Esophagus muscularis mucosa (tissue), 4 donors: ENCODE results near the gene ZNF723. TPM values are rescaled to one million over a fixed set of nuclear protein-coding genes. Genes with fewer than 3 reads are reported as not detected.

Source experiments
- DNase-seq: peaks from one replicate; pipeline ENCODE4 v3.0.0-alpha.2; 2017; ENCODE audit errors: extremely low spot score
- H3K27ac ChIP-seq, 4 donors: fragments of 200-600 bp; sonication (generic); replicated peaks in 1 of 4; 1 replicate in 3 of 4; 2 replicates in 1 of 4; pipeline ENCODE4 v1.5.1; 2016 to 2019; ENCODE audit warnings: mild to moderate bottlenecking in 1 of 4
- H3K27me3 ChIP-seq, 4 donors: fragments of 200-600 bp; sonication (generic); one replicate each; pipeline versions ENCODE4 v1.5.1 to v1.6.0; 2016 to 2019
- H3K36me3 ChIP-seq, 4 donors: fragments of 200-600 bp; sonication (generic); one replicate each; pipeline ENCODE4 v1.5.1; 2016 to 2019
- H3K4me1 ChIP-seq, 4 donors: fragments of 200-600 bp; sonication (generic); one replicate each; pipeline ENCODE4 v1.5.1; 2016 to 2019
- H3K4me3 ChIP-seq, 4 donors: fragments of 200-600 bp; sonication (generic); 1 replicate in 2 of 4; 2 replicates in 2 of 4; pipeline ENCODE4 v1.5.1; 2016 to 2019; ENCODE audit warnings: mild to moderate bottlenecking in 4 of 4, moderate library complexity in 1 of 4
- H3K9me3 ChIP-seq, 4 donors: fragments of 200-600 bp; sonication (generic); 1 replicate in 3 of 4; 2 replicates in 1 of 4; pipeline ENCODE4 v1.5.1; 2016 to 2019
- CTCF ChIP-seq, 3 experiments: fragments of 200-600 bp in 2 of 3; fragments of 450-650 bp in 1 of 3; sonication (generic) in 2 of 3; IDR thresholded peaks; one replicate each; pipeline ENCODE4 v1.5.1; 2017 to 2019; ENCODE audit warnings: antibody characterized with exemption in 3 of 3, mild to moderate bottlenecking in 2 of 3, moderate library complexity in 1 of 3
- EP300 ChIP-seq: sonication (generic); formaldehyde crosslinking; IDR thresholded peaks from one replicate; pipeline ENCODE4 v1.6.1; 2017; ENCODE audit warnings: antibody characterized with exemption
- POLR2A ChIP-seq: fragments of 450-650 bp; IDR thresholded peaks from one replicate; pipeline ENCODE4 v1.6.1; 2017; ENCODE audit warnings: antibody characterized with exemption, moderate library complexity, mild to moderate bottlenecking, low read depth
- WGBS: methylation state at CpG from one replicate; pipeline ENCODE4 v1.1.5; 2018; 5-methylcytosine and 5-hydroxymethylcytosine counted together
- intact Hi-C: fragments of 100-400 bp; cut with DNase I; formaldehyde crosslinking; loops from one replicate; pipeline ENCODE4 v1.15.1; 2023
- small RNA-seq, 3 donors: library from RNA; depleted of rRNA; stranded (forward); fragments of <200 nt; gene quantifications; one replicate each; pipeline ENCODE3, GENCODE V24; 2016
- total RNA-seq, 4 donors: library from RNA; depleted of rRNA; stranded (reverse); fragments of >200 nt; gene quantifications; one replicate each; pipeline versions ENCODE4 v1.1.0 to v1.2.1, GENCODE V29; 2016

Gene ZNF723
- total RNA-seq, 4 donors from 2014 or later: not detected

GRCh38 chr19:22893855-22894270 lies 61.8 kb downstream of the ZNF723 start:
- H3K27ac ChIP-seq: no peak overlapping the region
- no peak for DNase-seq
- TF ChIP-seq CTCF (IDR thresholded peaks at IDR 0.05): no peak
- TF ChIP-seq POLR2A: no peak
- TF ChIP-seq EP300: no peak
- H3K4me3 ChIP-seq: no peak overlapping the region
- WGBS: 94% methylated on average over 31 of the region's 35 CpGs
- peaks cover 0 to 15% (median 3%) of the 10 kb centered on the region in 4 donors for H3K9me3 ChIP-seq
- H3K27me3 ChIP-seq: no peaks in the 10 kb centered on the region
- H3K4me1 ChIP-seq: no peaks in the 10 kb centered on the region
- intact Hi-C loops: no loop called here
- H3K36me3 ChIP-seq: no peaks in the 10 kb centered on the region

- intact Hi-C loops: no loop called here
- Histone ChIP-seq H3K9me3 (peaks cover 0 to 32% (median 14%) of the 10 kb centered on the region in 4 donors), H3K36me3 (no peaks in the 10 kb centered on the region), H3K4me3 (no peak overlapping the region), H3K27ac (no peak overlapping the region), H3K27me3 (no peaks in the 10 kb centered on the region), H3K4me1 (no peaks in the 10 kb centered on the region)
- TF ChIP-seq CTCF (IDR thresholded peaks at IDR 0.05): no peak
- WGBS: 97% methylated on average over 33 of the region's 47 CpGs
- no peak for DNase-seq
These were observed 69.5 kb downstream of the ZNF723 start for GRCh38 chr19:22901431-22902130.

Small RNA genes within 50 kb of the gene (small RNA-seq; reads per million reads assigned to genes)
- gene VN1R88P: 0 reads per million in 3 donors

Other genes starting within 250 kb of the ZNF723 start
- gene ZNF492, start 198.0 kb upstream of the ZNF723 start, total RNA-seq: under 1 TPM; under 0.01 to 0.42 (median 0.15) TPM
- gene ZNF99, start 48.1 kb upstream of the ZNF723 start, total RNA-seq: under 1 TPM in 3 of 4 donors, not detected in 1; under 0.01 to 0.29 (median under 0.01) TPM
- gene ZNF728, start 170.9 kb downstream of the ZNF723 start, total RNA-seq: 1 to 10 TPM; 3.3 to 4.6 (median 4.1) TPM